B cell (primary cell): ENCODE results near the gene IGSF9. TPM values are rescaled to one million over a fixed set of nuclear protein-coding genes. Genes with fewer than 3 reads are reported as not detected.

Source experiments
- ATAC-seq: fragments of 200-7000 bp; cut with Tn5 transposase; one replicate; pipeline ENCODE4 v1.10.0; 2021; ENCODE audit warnings: low read depth, mild to moderate bottlenecking, moderate number of reproducible peaks, moderate library complexity
- CTCF ChIA-PET: fragments of 350-600 bp; sonication (Branson Sonifier 250); formaldehyde crosslinking; loops from one replicate; lab custom pipeline; 2021; ENCODE audit warnings: antibody characterized with exemption, inconsistent platforms; lab: Charles Lee
- POLR2A ChIA-PET: fragments of 350-600 bp; sonication (Branson Sonifier 250); formaldehyde crosslinking; loops from one replicate; lab custom pipeline; 2021; ENCODE audit warnings: antibody characterized with exemption; lab: Charles Lee
- DNase-seq: peaks from one replicate; pipeline ENCODE4 v3.0.0; 2013
- H2AFZ ChIP-seq: 2 replicates; pipeline ENCODE4 v1.6.1; 2012; ENCODE audit warnings: mild to moderate bottlenecking, low read depth, low read length; ENCODE audit not compliant: insufficient read depth, poor library complexity, severe bottlenecking
- H3K27ac ChIP-seq, 2 donors: 1 replicate in 1 of 2; 2 replicates in 1 of 2; pipeline ENCODE4 v1.5.1; 2012 to 2013; ENCODE audit warnings: low read length in 2 of 2, mild to moderate bottlenecking in 2 of 2, moderate library complexity in 1 of 2
- H3K27me3 ChIP-seq, 4 experiments: fragments of 200-600 bp in 1 of 4; sonication (generic) in 1 of 4; replicated peaks in 1 of 4; 1 replicate in 2 of 4; 2 replicates in 2 of 4; pipeline versions ENCODE4 v1.6.1 to v1.7.0; 2013 to 2016; ENCODE audit warnings: low read length in 3 of 4, mild to moderate bottlenecking in 2 of 4, mixed read lengths in 1 of 4, moderate library complexity in 1 of 4; ENCODE audit not compliant: insufficient read depth in 4 of 4, control insufficient read depth in 3 of 4; ENCODE audit errors: control extremely low read depth in 1 of 4
- H3K36me3 ChIP-seq, 2 experiments: replicated peaks in 1 of 2; 1 replicate in 1 of 2; 2 replicates in 1 of 2; pipeline versions ENCODE4 v1.6.1 to v1.7.1; 2013; ENCODE audit warnings: low read length in 1 of 2; ENCODE audit not compliant: insufficient read depth in 2 of 2, control insufficient read depth in 1 of 2; ENCODE audit errors: control extremely low read depth in 1 of 2, extremely low read depth in 1 of 2
- H3K4me1 ChIP-seq, 2 donors: fragments of 200-600 bp in 1 of 2; sonication (generic) in 1 of 2; 1 replicate in 1 of 2; 2 replicates in 1 of 2; pipeline versions ENCODE4 v1.5.1 to v1.6.1; 2013 to 2017; ENCODE audit warnings: low read length in 2 of 2; ENCODE audit not compliant: control insufficient read depth in 2 of 2, insufficient read depth in 2 of 2
- H3K4me2 ChIP-seq: replicated peaks from 2 replicates; pipeline ENCODE3; 2012; ENCODE audit warnings: mild to moderate bottlenecking, low read depth, low read length; ENCODE audit not compliant: poor library complexity, severe bottlenecking
- H3K4me3 ChIP-seq, 5 experiments: fragments of 200-600 bp in 1 of 5; sonication (generic) in 1 of 5; 1 replicate in 3 of 5; 2 replicates in 2 of 5; pipeline versions ENCODE4 v1.5.1 to v1.7.0; 2011 to 2016; ENCODE audit warnings: low read length in 4 of 5, mild to moderate bottlenecking in 4 of 5, low read depth in 2 of 5, control low read depth in 1 of 5, moderate library complexity in 1 of 5; ENCODE audit not compliant: insufficient read depth in 1 of 5; ENCODE audit errors: control extremely low read depth in 1 of 5, extremely low read depth in 1 of 5
- H3K79me2 ChIP-seq: fragments of 200-600 bp; sonication (generic); one replicate; pipeline ENCODE4 v1.6.0; 2016; ENCODE audit warnings: low read length; ENCODE audit not compliant: control insufficient read depth, insufficient read depth
- H3K9ac ChIP-seq: fragments of 200-600 bp; sonication (generic); 2 replicates; pipeline ENCODE4 v1.6.1; 2017; ENCODE audit warnings: mild to moderate bottlenecking, low read length, moderate library complexity
- H3K9me3 ChIP-seq, 3 donors: one replicate each; pipeline versions ENCODE4 v1.6.1 to v1.7.1; 2013; ENCODE audit warnings: low read length in 2 of 3; ENCODE audit not compliant: control insufficient read depth in 2 of 3, insufficient read depth in 1 of 3; ENCODE audit errors: control extremely low read depth in 1 of 3
- H4K20me1 ChIP-seq: 2 replicates; pipeline ENCODE4 v1.6.0; 2012; ENCODE audit warnings: mild to moderate bottlenecking, low read length; ENCODE audit not compliant: insufficient read depth, control insufficient read depth, poor library complexity, severe bottlenecking
- H3K27ac Mint-ChIP-seq: one replicate; pipeline ENCODE4 v1.8.0; 2021; ENCODE audit warnings: mixed read lengths
- H3K27me3 Mint-ChIP-seq: one replicate; pipeline ENCODE4 v1.8.0; 2021; ENCODE audit warnings: mixed read lengths
- H3K4me1 Mint-ChIP-seq: one replicate; pipeline ENCODE4 v1.8.0; 2021; ENCODE audit warnings: mixed read lengths
- H3K4me3 Mint-ChIP-seq: one replicate; pipeline ENCODE4 v1.8.0; 2021; ENCODE audit warnings: mixed read lengths
- H3K9me3 Mint-ChIP-seq: one replicate; pipeline ENCODE4 v1.8.0; 2022; ENCODE audit warnings: mixed read lengths; ENCODE audit not compliant: insufficient read depth
- CTCF ChIP-seq: fragments of 200-600 bp; IDR thresholded peaks from one replicate; pipeline ENCODE4 v1.8.0; 2022; ENCODE audit warnings: antibody characterized with exemption, mild to moderate bottlenecking
- EZH2 ChIP-seq: IDR thresholded peaks from 2 replicates; pipeline ENCODE4 v1.6.1; 2012; ENCODE audit warnings: borderline replicate concordance, low read depth, mild to moderate bottlenecking, moderate library complexity, low read length; ENCODE audit not compliant: insufficient read depth, poor library complexity, severe bottlenecking
- WGBS: methylation state at CpG from one replicate; pipeline ENCODE4 v1.1.5; 2013; ENCODE audit warnings: missing lambda C conversion rate; ENCODE audit not compliant: insufficient coverage; 5-methylcytosine and 5-hydroxymethylcytosine counted together
- intact Hi-C: fragments of 100-400 bp; cut with micrococcal nuclease; formaldehyde crosslinking; loops from one replicate; pipeline ENCODE4 v1.10.0; 2022
- polyA plus RNA-seq: library from polyadenylated mRNA; depleted of rRNA; stranded (reverse); fragments of >200 nt; gene quantifications from 2 replicates; pipeline ENCODE4 v1.2.3, GENCODE V29; 2012
- total RNA-seq, 2 donors: library from RNA; stranded (reverse); fragments of 120-200 nt in 1 of 2; gene quantifications; 1 replicate in 1 of 2; 2 replicates in 1 of 2; pipeline versions ENCODE4 v1.2.3 to v1.2.4, GENCODE V29; 2013 to 2022

The IGSF9 gene
- total and polyA plus RNA-seq, 2 donors (not counting 1 experiment from before 2014, with no cell fraction given), result 0.36 to 0.37 TPM

GRCh38 chr1:159991513-159991912 lies 46.1 kb upstream of the IGSF9 start:
- no peak for DNase-seq
- TF ChIP-seq CTCF, result no peak
- TF ChIP-seq EZH2, result no peak

GRCh38 chr1:159990005-159990404 lies 44.6 kb upstream of the IGSF9 start:
- DNase-seq, result no peak
- Mint-ChIP-seq H3K4me3 (no peak overlapping the region), H3K9me3 (no peaks in the 10 kb centered on the region), H3K27me3 (peaks cover 37% of the 10 kb centered on the region), H3K4me1 (peaks cover 5% of the 10 kb centered on the region), H3K27ac (no peak overlapping the region)
- TF ChIP-seq CTCF (no peak), EZH2 (no peak)
- no peak overlapping the region for H3K27ac ChIP-seq
- H4K20me1 ChIP-seq, result no peaks in the 10 kb centered on the region
- intact Hi-C loops, result no loop called here
- ChIA-PET POLR2A (no interaction called here), CTCF (interaction anchor here (1.4 to 2.2 kb wide), 2 partner anchors 17 to 98 kb away, joined by 4 to 10 read pairs; no protein-coding TSS in a partner anchor)
- no peak overlapping the region for H3K4me3 ChIP-seq
- H3K4me1 ChIP-seq, result no peaks in the 10 kb centered on the region
- WGBS, result 100% methylated on average over 1 of the region's 5 CpGs
- no peaks in the 10 kb centered on the region for H3K36me3 ChIP-seq
- no peak overlapping the region for H3K9ac ChIP-seq
- peaks cover 0 to 1% (median 0%) of the 10 kb centered on the region in 3 donors for H3K9me3 ChIP-seq
- no peak for ATAC-seq
- H3K4me2 ChIP-seq, result no peak overlapping the region
- peaks cover 0 to 15% (median 4%) of the 10 kb centered on the region in 4 experiments for H3K27me3 ChIP-seq
- no peak overlapping the region for H2AFZ ChIP-seq
- H3K79me2 ChIP-seq, result no peaks in the 10 kb centered on the region

More at GRCh38 chr1:159991513-159991912, 46.1 kb upstream of the IGSF9 start:
- H3K36me3 ChIP-seq, result no peaks in the 10 kb centered on the region
- no peak overlapping the region for H3K27ac ChIP-seq
- H3K4me1 ChIP-seq, result no peaks in the 10 kb centered on the region
- peaks cover 0 to 1% (median 0%) of the 10 kb centered on the region in 3 donors for H3K9me3 ChIP-seq
- no peaks in the 10 kb centered on the region for H3K79me2 ChIP-seq
- H3K27me3 ChIP-seq, result peaks cover 0 to 14% (median 9%) of the 10 kb centered on the region in 4 experiments
- intact Hi-C loops, result no loop called here
- Mint-ChIP-seq H3K27me3 (peaks cover 41% of the 10 kb centered on the region), H3K4me3 (no peak overlapping the region), H3K27ac (no peak overlapping the region), H3K9me3 (no peaks in the 10 kb centered on the region), H3K4me1 (peaks cover 5% of the 10 kb centered on the region)
- POLR2A ChIA-PET, result no interaction called here
- no peak overlapping the region for H3K4me2 ChIP-seq
- CTCF ChIA-PET, result interaction anchor here (0.6 to 2.2 kb wide), 3 partner anchors 16 to 99 kb away, joined by 3 to 10 read pairs (median 4); no protein-coding TSS in a partner anchor
- 49% methylated on average over 4 of the region's 4 CpGs for WGBS
- peak; percentile 10 for ATAC-seq
- no peak overlapping the region for H2AFZ ChIP-seq
- H3K9ac ChIP-seq, result no peak overlapping the region
- H4K20me1 ChIP-seq, result no peaks in the 10 kb centered on the region
- no peak overlapping the region for H3K4me3 ChIP-seq
